Activated CD4-positive, alpha-beta T cell treated with anti-CD3 and anti-CD28 coated beads, Interleukin-2, Interleukin-4, amounts not matched to agents 100 ng/mL and 50 ng/mL, durations not matched to agents 16 hours and 8 hours (primary cell): ENCODE results near the gene NKTR.

ENCODE experiments used
- DNase-seq: peaks from one replicate; pipeline ENCODE4 v3.0.0-alpha.2; 2020; ENCODE audit warnings: low spot score

Gene NKTR

DNA sequence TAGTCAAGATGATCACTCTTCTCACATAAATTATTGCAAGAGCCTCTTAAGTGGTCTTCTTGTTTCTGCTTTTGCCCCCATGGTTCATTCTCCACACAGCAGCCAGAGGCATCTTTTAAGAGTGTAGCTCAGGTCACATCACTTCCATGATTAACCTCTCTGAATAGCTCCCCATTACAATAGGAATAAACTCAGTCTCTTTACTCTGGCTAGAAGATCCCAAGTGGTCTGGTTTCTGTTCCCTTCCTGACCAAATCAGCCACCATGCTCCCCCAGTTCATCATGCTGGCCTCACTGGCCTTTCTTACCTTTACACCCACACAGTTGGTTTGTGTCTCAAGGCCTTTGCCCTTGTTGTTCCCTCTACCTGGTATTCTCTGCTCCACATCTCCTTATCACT is 93.9 kb downstream of the NKTR start:
- no peak for DNase-seq

DNA sequence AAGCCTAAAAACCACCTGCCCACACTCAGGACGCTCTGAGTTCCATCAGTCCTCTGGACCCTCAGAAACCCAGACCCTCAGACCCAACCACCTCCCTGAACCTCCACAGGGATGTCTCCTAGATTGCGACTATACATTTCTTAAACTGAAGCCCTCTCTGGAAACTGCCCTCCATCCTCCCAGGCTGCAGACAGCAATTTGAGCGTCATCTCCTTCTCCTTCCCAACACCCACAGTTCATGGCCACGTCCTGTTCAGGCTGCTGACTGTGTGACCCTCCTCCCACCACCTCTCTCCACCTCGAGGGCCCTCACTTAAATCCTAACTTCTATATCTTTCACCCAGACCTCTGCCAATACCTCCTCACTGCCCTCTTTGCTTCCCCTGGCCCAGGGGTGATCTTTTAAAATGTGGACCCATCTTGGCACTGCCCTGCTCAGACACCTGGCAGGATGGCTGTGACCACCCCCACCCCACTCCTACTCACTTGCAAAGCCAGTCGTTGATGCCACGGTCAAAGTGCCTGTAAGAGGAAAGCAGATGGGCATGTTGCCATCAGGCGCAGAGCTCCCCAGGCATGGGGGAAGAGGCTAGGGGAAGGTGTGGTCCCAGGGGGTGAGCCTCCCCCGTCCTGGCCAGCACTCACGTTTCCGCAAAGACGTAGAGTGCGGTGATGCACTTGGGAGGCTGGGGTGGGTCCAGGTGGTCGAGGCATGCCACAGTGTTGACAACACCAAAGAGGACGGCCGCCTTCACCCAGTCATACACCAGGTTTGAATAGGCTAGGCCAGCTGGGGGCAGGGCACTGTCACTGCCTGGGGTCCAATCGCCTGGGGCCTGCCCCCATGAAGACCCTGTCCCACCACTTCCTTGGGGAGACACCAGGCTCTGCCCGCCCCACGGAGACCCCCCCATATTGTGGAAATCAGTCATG is 96.1 kb downstream of the NKTR start:
- no peak for DNase-seq

GRCh38 chr3:42697289-42698051 is 97.0 kb downstream of the NKTR start:
- no peak for DNase-seq
